OCI-LY1 (cell line): ENCODE measurements around the gene PATE1.

ENCODE experiments used
- EZH2 ChIP-seq: fragments of 200-600 bp; sonication (generic), shearing (Covaris generic); IDR thresholded peaks from 2 replicates; pipeline ENCODE4 v1.8.0; 2017; ENCODE audit warnings: borderline replicate concordance, mixed run types, mild to moderate bottlenecking, antibody characterized with exemption, low read length, moderate library complexity, mixed read lengths
- TF ChIP-seq, protein P1 (sequence below): fragments of 200-600 bp; sonication (generic), shearing (Covaris generic); IDR thresholded peaks from 2 replicates; pipeline ENCODE4 v1.5.1; 2017; ENCODE audit warnings: mild to moderate bottlenecking, antibody characterized with exemption, low read length, moderate library complexity, mixed read lengths

DNA sequence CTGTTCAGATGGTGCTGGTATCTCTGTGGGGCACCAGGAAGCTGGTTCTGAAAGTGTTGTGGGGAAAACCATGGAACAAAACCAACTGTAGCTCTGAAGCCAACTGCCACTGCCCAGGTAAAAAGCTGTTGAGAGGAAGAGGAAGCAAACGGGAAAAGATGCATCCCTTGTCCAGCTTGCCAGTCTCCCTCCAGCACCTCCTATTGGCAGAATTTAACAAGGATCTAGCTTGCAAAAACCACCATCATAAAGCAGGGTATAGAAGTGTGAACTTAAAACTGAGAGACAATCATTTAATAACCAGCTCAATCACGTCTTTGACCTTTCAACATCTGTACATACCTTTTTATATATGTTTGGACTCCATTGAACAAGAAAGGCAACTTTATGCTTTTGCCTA lies 4.5 kb downstream of the PATE1 start:
- TF ChIP-seq, protein P1, sequence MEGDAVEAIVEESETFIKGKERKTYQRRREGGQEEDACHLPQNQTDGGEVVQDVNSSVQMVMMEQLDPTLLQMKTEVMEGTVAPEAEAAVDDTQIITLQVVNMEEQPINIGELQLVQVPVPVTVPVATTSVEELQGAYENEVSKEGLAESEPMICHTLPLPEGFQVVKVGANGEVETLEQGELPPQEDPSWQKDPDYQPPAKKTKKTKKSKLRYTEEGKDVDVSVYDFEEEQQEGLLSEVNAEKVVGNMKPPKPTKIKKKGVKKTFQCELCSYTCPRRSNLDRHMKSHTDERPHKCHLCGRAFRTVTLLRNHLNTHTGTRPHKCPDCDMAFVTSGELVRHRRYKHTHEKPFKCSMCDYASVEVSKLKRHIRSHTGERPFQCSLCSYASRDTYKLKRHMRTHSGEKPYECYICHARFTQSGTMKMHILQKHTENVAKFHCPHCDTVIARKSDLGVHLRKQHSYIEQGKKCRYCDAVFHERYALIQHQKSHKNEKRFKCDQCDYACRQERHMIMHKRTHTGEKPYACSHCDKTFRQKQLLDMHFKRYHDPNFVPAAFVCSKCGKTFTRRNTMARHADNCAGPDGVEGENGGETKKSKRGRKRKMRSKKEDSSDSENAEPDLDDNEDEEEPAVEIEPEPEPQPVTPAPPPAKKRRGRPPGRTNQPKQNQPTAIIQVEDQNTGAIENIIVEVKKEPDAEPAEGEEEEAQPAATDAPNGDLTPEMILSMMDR = no peak
- no peak for TF ChIP-seq EZH2
